Suprapubic skin (tissue), 4 donors: Measurements from ENCODE around the gene WNT7A.

Source experiments
- EP300 ChIP-seq: sonication (generic); formaldehyde crosslinking; IDR thresholded peaks from one replicate; pipeline ENCODE4 v1.6.1; 2017; ENCODE audit warnings: antibody characterized with exemption
- POLR2A ChIP-seq, 2 donors: fragments of 450-650 bp; IDR thresholded peaks; one replicate each; pipeline ENCODE4 v1.6.1; 2017; ENCODE audit warnings: antibody characterized with exemption in 2 of 2, mild to moderate bottlenecking in 2 of 2, moderate library complexity in 2 of 2
- POLR2AphosphoS5 ChIP-seq, 3 donors: sonication (generic); formaldehyde crosslinking; IDR thresholded peaks; one replicate each; pipeline ENCODE4 v1.6.1; 2017; ENCODE audit warnings: antibody characterized with exemption in 3 of 3
- TF ChIP-seq, protein P1 (sequence below), 2 donors: fragments of 200-600 bp in 1 of 2; fragments of 450-650 bp in 1 of 2; sonication (generic) in 1 of 2; IDR thresholded peaks; one replicate each; pipeline ENCODE4 v1.5.1; 2016 to 2019; ENCODE audit warnings: antibody characterized with exemption in 2 of 2, mild to moderate bottlenecking in 1 of 2, moderate library complexity in 1 of 2

DNA sequence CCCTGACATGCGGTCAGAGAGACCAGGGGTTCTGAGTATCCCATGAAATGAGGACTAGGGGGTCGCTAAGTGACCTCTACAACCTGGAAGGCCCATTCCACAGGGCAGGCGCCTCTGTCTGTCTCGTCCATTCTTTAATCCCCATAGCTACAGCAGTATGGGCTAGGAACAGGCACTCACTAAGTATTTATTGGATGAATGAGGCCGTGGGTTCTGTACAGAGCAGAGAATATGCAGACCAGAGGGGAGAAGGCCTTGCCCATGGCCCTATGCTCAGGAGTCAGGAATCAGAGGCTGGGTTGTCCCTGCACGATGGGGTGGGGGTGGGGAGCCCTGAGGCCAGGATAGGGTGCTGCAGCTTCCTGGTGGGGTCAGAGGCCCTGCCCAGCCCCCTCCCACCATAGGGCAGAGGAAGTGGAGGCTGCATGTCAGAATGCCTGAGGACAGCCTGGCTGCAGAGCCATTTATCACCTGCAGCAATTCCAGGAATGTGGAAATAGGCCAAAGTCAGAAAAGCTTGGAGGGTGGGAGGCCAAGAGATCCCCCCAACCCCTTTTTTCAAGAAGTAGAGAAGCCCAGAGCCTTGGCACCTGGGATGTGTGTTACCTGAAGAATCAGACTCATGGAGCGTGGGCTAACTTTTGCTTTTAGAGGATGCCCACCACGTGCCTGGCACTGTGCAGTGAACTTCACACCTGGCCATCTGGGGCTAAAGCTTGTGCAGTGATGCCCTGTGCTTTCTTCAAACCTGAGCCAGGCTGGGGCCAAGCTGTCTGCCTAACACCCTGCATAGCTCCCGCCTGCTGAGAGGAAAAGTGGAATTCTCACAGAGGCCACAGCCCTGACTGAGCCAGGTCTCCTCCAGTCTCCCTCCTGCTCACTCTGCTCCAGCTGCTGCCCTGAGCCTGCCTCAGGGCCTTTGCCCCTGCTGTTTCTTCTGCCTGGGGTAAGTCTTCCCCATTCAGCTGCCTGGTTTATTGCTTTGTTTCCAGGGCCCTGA is 109.4 kb downstream of the WNT7A start:
- TF ChIP-seq, protein P1, sequence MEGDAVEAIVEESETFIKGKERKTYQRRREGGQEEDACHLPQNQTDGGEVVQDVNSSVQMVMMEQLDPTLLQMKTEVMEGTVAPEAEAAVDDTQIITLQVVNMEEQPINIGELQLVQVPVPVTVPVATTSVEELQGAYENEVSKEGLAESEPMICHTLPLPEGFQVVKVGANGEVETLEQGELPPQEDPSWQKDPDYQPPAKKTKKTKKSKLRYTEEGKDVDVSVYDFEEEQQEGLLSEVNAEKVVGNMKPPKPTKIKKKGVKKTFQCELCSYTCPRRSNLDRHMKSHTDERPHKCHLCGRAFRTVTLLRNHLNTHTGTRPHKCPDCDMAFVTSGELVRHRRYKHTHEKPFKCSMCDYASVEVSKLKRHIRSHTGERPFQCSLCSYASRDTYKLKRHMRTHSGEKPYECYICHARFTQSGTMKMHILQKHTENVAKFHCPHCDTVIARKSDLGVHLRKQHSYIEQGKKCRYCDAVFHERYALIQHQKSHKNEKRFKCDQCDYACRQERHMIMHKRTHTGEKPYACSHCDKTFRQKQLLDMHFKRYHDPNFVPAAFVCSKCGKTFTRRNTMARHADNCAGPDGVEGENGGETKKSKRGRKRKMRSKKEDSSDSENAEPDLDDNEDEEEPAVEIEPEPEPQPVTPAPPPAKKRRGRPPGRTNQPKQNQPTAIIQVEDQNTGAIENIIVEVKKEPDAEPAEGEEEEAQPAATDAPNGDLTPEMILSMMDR (IDR thresholded peaks at IDR 0.05): no peak
- TF ChIP-seq POLR2A (IDR thresholded peaks at IDR 0.05) (no peak), POLR2AphosphoS5 (IDR thresholded peaks at IDR 0.05) (no peak), EP300 (no peak)
